SU-DHL-6 (cell line): ENCODE results near the gene CPLANE2.

Experiments
- H2AFZ ChIP-seq: fragments of 200-600 bp; sonication (generic); 2 replicates; pipeline ENCODE4 v1.6.1; 2014; ENCODE audit warnings: low read depth, mild to moderate bottlenecking, moderate library complexity, mixed read lengths, antibody characterized with exemption, low read length; ENCODE audit not compliant: severe bottlenecking
- H3F3A ChIP-seq: fragments of 200-600 bp; shearing (Covaris generic); 2 replicates; pipeline ENCODE4 v1.6.0; 2016; ENCODE audit warnings: antibody characterized with exemption, mild to moderate bottlenecking; ENCODE audit not compliant: insufficient read depth
- H3K27ac ChIP-seq: fragments of 200-600 bp; sonication (generic); 2 replicates; pipeline ENCODE4 v1.5.1; 2016; ENCODE audit warnings: low read depth, mild to moderate bottlenecking, low read length, moderate library complexity, mixed read lengths
- H3K27me3 ChIP-seq: fragments of 200-600 bp; sonication (generic), shearing (Covaris generic); 2 replicates; pipeline ENCODE4 v1.6.0; 2014; ENCODE audit warnings: mild to moderate bottlenecking, low read length
- H3K36me3 ChIP-seq: fragments of 200-600 bp; sonication (generic); 2 replicates; pipeline ENCODE4 v1.6.1; 2014; ENCODE audit warnings: mild to moderate bottlenecking, low read length, mixed read lengths
- H3K4me2 ChIP-seq: fragments of 300-600, 200-600 bp; shearing (Covaris generic), sonication (generic); 2 replicates; pipeline ENCODE4 v1.6.0; 2014; ENCODE audit warnings: low read length, low read depth, mild to moderate bottlenecking; ENCODE audit not compliant: poor library complexity, severe bottlenecking
- H3K4me3 ChIP-seq: fragments of 200-600 bp; sonication (generic); 2 replicates; pipeline ENCODE4 v1.5.1; 2014; ENCODE audit warnings: antibody characterized with exemption, low read length, mild to moderate bottlenecking, mixed read lengths; ENCODE audit not compliant: insufficient read depth, poor library complexity, severe bottlenecking
- H3K79me2 ChIP-seq: fragments of 200-600 bp; sonication (generic); 2 replicates; pipeline ENCODE4 v1.6.1; 2014; ENCODE audit warnings: mild to moderate bottlenecking, low read length, moderate library complexity; ENCODE audit not compliant: insufficient read depth
- H3K9ac ChIP-seq: fragments of 200-600 bp; sonication (generic); 2 replicates; pipeline ENCODE4 v1.7.0; 2014; ENCODE audit warnings: mild to moderate bottlenecking, low read length
- H3K9me2 ChIP-seq: fragments of 200-600 bp; sonication (generic); replicated peaks from 2 replicates; pipeline ENCODE4 v1.6.1; 2014; ENCODE audit warnings: low read length; ENCODE audit not compliant: insufficient read depth
- H3K9me3 ChIP-seq: fragments of 200-600 bp; sonication (generic); 2 replicates; pipeline ENCODE4 v1.6.1; 2014; ENCODE audit warnings: low read length, mixed read lengths; ENCODE audit not compliant: insufficient read depth
- H4K20me1 ChIP-seq: fragments of 200-600 bp; sonication (generic); 2 replicates; pipeline ENCODE4 v1.6.1; 2014; ENCODE audit warnings: low read depth, mild to moderate bottlenecking, antibody characterized with exemption, low read length, moderate library complexity, mixed read lengths
- CTCF ChIP-seq: fragments of 200-600 bp; sonication (generic); IDR thresholded peaks from one replicate; pipeline ENCODE4 v1.5.1; 2017; ENCODE audit warnings: antibody characterized with exemption, mild to moderate bottlenecking, low read length, moderate library complexity; ENCODE audit not compliant: insufficient read depth, poor library complexity, severe bottlenecking
- EZH2phosphoT487 ChIP-seq: fragments of 200-600 bp; sonication (generic), shearing (Covaris generic); conservative IDR thresholded peaks from 2 replicates; pipeline ENCODE4 v1.6.1; 2018; ENCODE audit warnings: mild to moderate bottlenecking, antibody characterized with exemption, low read length, moderate library complexity, mixed read lengths

Gene CPLANE2

GRCh38 chr1:16213013-16213412 is 24.0 kb downstream of the CPLANE2 start:
- Histone ChIP-seq H3K27me3 (no peaks in the 10 kb centered on the region), H3K9me3 (no peaks in the 10 kb centered on the region), H3K36me3 (no peaks in the 10 kb centered on the region), H2AFZ (no peak overlapping the region), H3K27ac (no peak overlapping the region), H3K79me2 (no peaks in the 10 kb centered on the region), H3K4me2 (no peak overlapping the region), H3F3A (no peaks in the 10 kb centered on the region), H3K4me3 (no peak overlapping the region), H3K9ac (no peak overlapping the region), H4K20me1 (no peaks in the 10 kb centered on the region), H3K9me2 (no peaks in the 10 kb centered on the region)
- TF ChIP-seq CTCF (no peak), EZH2phosphoT487 (no peak)

- H3K9me2 ChIP-seq, result no peaks in the 10 kb centered on the region
- no peaks in the 10 kb centered on the region for H3K36me3 ChIP-seq
- no peak for TF ChIP-seq EZH2phosphoT487
- no peak for TF ChIP-seq CTCF
- H3K4me2 ChIP-seq, result no peak within 1 kb of the TSS
- no peaks in the 10 kb centered on the region for H3K27me3 ChIP-seq
- H3K4me3 ChIP-seq, result no peak within 1 kb of the TSS
- H3K9ac ChIP-seq, result no peak within 1 kb of the TSS
- H3K9me3 ChIP-seq, result no peaks in the 10 kb centered on the region
- no peaks in the 10 kb centered on the region for H3F3A ChIP-seq
- H3K27ac ChIP-seq, result no peak within 1 kb of the TSS
- no peaks in the 10 kb centered on the region for H3K79me2 ChIP-seq
- no peaks in the 10 kb centered on the region for H4K20me1 ChIP-seq
- no peak within 1 kb of the TSS for H2AFZ ChIP-seq
Measured at GRCh38 chr1:16212251-16212961, 24.6 kb downstream of the CPLANE2 start, which contains the start of gene ARHGEF19. Gene ARHGEF19, minus strand, starts transcription at chr1:16212652. Its CDS starts 3,598 bp downstream, at chr1:16209054.

- H3K9ac ChIP-seq, result no peak overlapping the region
- no peak overlapping the region for H3K4me3 ChIP-seq
- H3K9me3 ChIP-seq, result no peaks in the 10 kb centered on the region
- H3K36me3 ChIP-seq, result no peaks in the 10 kb centered on the region
- H3K27ac ChIP-seq, result no peak overlapping the region
- no peaks in the 10 kb centered on the region for H3K27me3 ChIP-seq
- H3K79me2 ChIP-seq, result no peaks in the 10 kb centered on the region
- no peaks in the 10 kb centered on the region for H3K9me2 ChIP-seq
- no peaks in the 10 kb centered on the region for H4K20me1 ChIP-seq
- H3K4me2 ChIP-seq, result no peak overlapping the region
- TF ChIP-seq CTCF (no peak), EZH2phosphoT487 (no peak)
- H2AFZ ChIP-seq, result no peak overlapping the region
- no peaks in the 10 kb centered on the region for H3F3A ChIP-seq
Measured at GRCh38 chr1:16211824-16212223, 25.2 kb downstream of the CPLANE2 start.
